Measurements from ENCODE around the gene OR10D3.

- TF ChIP-seq CTCF (IDR thresholded peaks at IDR 0.05) (no peak), EP300 (IDR thresholded peaks at IDR 0.05; ENCODE audit: borderline replicate concordance in 1 of 2, low read depth in 1 of 2, low read length in 1 of 2) (no peak), FOXM1 (IDR thresholded peaks at IDR 0.05; ENCODE audit: low read depth) (no peak), RAD21 (IDR thresholded peaks at IDR 0.05; ENCODE audit: low read length) (no peak), RCOR1 (IDR thresholded peaks at IDR 0.05; ENCODE audit: low read length) (no peak), GABPA (IDR thresholded peaks at IDR 0.05; ENCODE audit: low read depth) (no peak), FOSL2 (IDR thresholded peaks at IDR 0.05; ENCODE audit: borderline replicate concordance, low read depth) (no peak)
Observed at GRCh38 chr11:124219126-124219525, 36.0 kb downstream of the OR10D3 start.

Measured in SK-N-SH (cell line).